ENCODE data around the gene TMPRSS6.
A peak's percentile ranks its signal among the peaks of the same experiment; 100 is the strongest.

The TMPRSS6 gene

DNA sequence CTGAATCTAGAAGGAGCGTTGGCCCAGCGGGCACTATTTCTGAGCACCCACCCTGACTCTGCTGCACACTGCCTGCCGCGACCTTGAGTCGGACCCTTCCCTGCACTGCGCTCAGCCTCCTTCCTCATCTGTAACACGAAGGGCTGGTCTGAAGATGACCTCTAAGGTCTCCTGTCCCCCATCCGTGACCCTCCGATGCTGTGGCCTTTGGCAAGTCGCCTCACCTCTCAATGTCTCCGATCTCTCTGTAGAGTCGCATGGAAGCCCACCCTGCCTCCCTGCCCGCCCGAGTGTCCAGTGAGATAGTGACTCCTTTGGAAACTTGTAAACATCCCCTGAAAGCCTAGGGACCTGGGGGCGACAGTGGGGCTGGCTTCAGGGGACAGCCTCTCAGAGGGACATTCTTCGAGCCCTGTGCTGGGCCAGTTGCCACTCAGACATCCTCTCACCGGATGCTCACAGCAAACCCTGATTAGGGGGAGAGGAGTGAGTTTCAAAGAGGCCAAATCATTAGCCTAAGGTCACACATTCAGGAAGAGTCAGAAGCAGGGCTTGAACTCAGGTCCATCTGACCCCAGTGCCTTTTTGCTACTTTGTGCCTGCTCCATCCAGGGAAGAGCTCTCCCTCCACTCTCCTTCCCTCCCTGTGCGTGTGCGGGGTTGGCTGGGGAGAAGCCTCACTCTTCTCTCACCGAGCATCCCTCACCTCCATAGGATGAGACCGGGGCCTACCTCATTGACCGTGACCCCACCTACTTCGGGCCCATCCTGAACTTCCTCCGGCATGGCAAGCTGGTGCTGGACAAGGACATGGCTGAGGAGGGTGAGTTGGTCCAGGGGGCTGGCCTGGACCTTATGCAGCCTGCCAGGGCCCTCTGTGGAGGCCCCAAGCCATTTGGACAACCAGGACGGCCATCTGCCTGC, 56.9 kb downstream of the TMPRSS6 start:
- no peak for DNase-seq (ENCODE audit: low read depth in 2 of 2)

DNA sequence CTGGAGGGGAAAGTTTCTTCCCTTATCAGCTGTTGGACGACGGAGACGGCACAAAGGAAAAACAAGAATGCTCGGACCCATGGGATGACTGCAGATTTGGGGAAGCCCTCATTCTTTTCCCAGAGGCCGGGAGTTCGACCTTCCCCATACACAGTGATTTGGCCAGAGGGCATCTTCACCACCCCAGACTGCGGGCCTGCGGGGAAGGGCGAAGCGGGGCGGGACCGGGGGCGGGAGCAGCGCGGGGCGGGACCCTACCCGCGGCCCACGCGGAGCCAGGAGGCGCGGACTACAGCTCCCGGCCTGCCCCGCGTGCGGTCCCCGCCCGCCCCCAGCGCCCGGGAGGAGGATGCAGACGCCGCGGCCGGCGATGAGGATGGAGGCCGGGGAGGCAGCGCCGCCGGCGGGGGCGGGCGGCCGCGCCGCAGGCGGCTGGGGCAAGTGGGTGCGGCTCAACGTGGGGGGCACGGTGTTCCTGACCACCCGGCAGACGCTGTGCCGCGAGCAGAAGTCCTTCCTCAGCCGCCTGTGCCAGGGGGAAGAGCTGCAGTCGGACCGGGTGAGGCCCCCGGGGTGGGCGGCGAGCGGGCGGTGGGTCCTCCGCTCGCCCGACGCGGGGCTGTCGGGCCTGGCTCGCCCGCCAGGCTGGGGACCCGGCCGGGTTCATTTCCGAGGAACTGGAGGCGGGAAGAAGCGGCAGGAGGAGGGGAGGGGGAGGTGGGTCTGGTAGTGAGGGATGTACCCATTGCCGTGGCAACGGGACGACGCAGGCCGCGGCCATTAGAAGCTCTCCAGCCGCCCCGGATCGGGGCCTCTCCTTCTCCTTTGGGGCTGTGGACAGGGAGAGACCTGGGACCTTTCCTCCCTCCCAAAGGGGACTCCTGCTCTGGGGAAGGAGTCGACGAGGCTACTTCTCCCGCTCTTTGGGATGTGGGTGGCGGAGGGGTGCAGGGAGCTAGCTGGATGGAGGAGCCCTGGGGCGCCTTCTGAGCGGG, 57.8 kb downstream of the TMPRSS6 start, which contains the start of gene KCTD17:
KCTD17 (plus strand) TSS at position 352 of the 995 bp plus-strand sequence; CDS start at position 371, 19 bp downstream.
- peak; percentile 53 to 73 for DNase-seq (ENCODE audit: low read depth in 2 of 2)

DNA sequence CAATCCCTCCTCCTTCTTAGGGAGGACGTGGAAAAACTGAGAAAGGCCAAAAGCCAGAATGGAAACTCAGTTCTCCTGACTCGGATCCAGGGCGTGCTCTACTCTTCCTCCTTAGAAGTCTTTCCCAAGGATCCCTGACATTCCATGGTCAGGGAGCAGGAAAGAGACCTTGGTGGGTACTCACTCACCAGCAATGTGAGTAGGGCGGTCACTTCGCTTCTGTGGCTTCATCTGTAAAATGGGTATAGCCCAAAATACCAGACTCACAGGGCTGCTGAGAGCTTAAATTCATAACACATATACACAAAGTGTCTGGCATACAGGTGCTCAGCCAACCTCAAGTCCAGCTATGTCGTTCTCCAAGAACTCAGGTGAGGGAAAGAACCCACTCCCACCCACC, 58.6 kb downstream of the TMPRSS6 start:
- DNase-seq (ENCODE audit: low read depth in 2 of 2): no peak

DNA sequence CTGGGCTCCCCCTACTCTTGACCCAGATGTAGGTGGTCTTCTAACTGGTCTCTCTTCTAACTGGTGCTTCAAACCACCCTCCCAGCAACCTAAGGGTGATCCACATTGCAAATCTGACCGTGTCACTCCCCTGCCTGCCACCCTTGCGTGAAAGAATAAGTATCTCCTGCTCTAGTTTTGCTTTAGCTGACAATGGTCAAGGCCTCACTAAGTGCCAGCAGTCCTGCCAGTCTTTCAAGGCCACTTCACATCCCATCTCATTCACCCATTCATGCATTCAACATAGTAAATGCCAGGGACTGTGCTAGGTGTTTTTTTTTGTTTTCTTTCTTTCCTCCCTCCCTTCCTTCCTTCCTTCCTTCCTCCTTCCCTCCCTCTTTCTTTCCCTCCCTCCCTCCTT, 60.3 kb downstream of the TMPRSS6 start:
- DNase-seq (ENCODE audit: low read depth in 2 of 2): no peak

DNA sequence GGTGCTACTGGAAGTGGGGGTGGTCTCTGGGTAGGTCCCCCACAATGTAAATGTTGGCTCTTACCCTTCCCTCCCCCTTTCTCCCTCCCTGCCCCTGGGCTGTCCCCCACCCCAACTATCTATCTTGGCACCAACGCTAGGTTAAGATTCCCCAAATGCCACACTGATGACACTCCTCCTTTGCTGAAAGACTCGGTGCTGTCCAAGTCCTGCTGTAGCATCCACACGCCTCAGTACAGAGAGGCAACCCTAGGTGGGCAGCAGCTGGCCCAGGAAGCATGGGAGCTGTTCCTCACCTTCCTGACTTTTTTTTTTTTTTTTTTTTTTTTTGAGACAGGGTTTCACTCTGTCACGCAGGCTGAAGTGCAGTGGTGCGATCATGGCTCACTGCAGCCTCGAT, 61.4 kb downstream of the TMPRSS6 start:
- no peak for DNase-seq (ENCODE audit: low read depth in 2 of 2)

DNA sequence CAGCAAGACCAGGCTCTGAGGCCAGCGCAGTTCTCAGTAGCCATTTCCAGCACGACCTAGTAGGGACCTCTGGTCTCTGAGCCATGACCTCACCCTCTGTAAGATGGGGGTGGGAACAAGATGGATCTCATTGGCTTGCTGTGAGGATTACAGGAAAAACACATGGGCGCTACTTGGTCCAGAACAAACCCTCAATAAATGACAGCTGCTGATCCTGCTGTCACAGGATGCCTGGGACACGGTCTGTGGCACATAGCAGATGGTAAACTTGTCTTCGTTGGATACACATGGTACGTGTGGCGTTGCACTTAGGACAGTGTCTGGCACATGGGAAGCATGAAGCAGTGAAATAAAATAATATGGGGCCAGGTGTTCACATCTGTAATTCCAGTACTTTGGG, 62.5 kb downstream of the TMPRSS6 start:
- DNase-seq (ENCODE audit: low read depth in 2 of 2): no peak

DNA sequence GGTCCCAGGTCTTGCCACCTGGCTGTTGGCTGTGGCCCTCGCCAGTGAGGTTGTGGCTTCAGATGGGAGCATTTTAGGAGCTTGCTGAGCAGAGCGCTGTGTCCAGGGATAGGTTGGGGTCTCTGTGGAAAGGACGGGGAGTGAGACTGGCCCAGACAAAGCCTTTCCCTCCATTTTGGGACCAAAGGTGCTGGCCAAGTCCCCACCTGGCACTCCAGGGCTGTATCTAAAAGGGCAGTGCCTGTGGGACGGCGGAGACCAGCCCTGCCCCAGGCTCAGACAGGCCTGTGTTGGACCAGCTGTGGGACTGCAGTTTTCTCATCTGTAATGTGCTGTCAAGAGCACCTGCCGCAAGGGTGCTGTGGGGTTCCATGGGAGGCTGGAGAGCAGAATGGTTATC, 62.9 kb downstream of the TMPRSS6 start:
- no peak for DNase-seq (ENCODE audit: low read depth in 2 of 2)

DNA sequence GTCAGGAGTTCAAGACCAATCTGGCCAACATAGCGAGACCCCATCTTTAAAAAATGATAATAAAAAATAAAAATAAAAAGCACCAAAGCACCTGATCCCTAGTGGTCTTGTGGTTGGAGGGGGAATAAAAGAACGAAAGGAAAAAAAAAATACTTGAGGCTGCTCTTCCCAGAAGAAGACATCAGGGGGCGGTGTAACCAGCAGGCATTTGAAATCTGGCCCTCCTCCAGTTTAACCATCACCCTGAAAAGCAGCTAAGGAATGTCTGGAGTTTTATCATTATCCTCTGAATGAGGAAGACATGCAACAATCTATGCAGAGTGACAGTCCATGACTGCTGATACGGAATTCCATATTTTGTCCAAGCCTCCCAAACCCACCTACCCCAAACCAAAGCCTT, 63.6 kb downstream of the TMPRSS6 start:
- DNase-seq (ENCODE audit: low read depth in 2 of 2): no peak

DNA sequence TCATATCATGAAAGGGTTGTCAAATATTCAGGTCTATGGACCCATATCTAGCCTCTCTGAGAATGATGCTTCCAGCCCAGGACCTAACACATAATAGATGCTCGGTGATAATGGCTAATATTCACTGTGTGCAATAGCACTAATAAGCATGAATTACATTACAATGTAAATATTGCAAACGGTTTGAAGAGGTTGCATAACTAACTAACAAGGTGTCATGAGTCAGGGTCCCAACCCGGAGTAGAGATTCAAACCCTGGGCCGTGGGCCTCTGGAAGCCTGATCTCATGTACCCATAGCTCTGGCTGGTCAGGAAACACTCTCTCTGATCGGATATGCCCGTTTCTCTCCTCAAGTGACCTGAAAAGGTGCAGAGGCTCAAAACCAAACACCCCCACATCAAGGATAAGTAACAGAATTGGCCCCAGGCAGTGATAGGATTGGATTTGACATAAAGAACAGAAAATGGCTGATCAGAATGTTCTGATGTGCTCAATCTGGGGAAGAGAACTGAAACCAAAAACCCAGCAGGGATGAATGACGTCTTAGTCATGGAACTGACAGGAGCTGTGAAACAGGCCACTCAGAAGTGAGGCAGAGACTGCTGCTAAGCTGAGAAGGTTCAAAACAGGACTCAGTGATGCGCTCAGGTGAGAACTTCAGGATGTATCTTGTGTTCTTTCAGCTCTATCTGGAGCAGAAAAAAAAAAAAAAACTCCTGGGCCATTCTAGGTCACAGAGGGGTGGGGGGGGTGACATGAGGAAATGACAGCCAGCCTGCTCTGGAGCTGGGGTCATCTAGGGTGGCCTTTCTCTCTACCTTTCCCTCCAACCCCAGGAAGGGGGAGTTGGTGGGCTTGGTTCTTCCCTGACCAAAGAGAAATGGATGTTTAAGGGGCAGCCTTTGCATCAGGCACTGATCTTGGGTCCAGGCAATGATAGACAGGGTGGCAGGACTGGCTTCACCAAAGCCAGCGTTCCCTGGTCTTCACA, 64.6 kb downstream of the TMPRSS6 start:
- peak in 1 of 2 donors; percentile 28 for DNase-seq (ENCODE audit: low read depth in 2 of 2)

DNA sequence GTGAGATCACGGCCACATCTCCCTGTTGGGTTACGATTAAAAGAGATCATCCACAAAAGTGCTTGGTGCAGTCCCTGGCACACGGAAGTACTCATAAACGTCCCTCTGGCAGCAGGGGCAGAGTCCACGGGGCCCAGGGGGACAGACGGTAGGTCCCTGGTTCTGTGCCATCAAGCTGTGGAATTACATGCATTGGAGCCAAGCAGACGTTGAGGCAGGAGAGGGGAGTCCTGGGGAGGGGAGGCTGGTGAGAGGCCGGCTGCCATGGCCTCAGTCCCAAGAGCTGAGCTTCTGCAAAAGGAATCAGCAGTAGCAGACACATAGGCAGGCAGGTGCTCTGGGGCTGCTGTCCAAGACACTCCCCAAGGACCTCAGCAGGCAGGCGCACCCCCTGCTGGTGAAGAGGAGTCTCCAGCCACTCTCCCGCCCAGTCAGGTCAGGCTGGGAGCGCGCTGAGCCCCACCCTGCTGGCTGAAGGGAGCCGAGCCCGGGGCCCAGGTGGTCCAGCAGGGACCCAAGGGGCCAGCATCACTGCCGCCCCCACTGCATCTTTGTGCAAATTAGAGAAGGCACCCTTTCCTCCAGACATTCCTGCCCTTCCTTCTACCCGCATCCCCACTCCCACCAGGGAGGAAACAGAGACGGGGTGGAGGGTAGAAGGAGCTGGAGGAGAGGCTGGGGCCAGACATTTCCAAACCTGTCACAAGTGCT, 65.5 kb downstream of the TMPRSS6 start:
- DNase-seq (ENCODE audit: low read depth in 2 of 2): peak in 1 of 2 donors; percentile 53

DNA sequence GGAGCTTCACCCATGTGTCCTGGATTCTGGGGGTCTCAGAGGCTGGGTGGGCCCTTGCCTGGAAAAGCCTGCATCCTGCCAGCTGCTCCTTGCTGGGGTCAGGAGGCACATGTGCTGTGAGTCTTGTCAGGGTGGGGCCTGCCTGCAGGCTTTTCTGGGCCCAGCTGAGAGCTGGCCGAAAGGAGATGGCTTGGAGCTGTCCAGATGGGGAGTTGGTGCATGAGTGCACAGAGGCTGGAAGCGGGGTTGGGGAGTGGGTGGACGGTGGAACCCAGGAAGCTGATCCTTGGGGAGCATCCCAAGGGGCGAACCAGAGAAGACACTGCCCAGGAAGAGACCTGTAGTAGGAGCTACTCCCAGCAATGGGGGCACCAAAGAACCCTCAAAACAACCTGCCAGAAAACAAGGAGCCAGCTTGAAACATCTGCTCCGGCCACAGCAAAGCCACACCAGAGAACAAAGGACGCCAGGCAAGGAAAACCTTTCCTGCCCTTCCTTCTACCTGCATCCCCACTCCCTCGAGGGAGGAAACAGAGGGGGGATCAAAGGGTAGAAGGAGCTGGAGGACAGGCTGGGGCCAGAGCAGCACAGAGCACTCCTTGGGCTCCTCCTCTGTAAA, 66.2 kb downstream of the TMPRSS6 start:
- DNase-seq (ENCODE audit: low read depth in 2 of 2): no peak

DNA sequence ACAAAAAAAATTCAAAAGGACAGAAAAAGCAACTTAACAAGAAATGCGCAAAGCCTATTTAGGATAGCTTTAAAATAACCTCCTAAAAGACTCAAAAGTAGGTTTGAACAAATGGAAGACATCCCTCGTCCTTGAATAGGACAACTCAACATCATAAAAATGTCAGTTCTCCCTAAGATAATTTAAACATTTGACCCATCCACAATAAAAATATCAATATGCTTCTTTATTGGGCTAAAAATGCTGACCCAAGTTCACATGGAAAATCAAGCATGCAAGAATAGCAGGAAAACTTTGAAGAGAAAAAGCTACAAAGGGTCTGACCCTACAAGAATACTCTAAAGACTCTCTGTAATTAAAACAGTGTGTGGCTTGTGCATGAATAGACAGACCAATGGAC, 70.0 kb downstream of the TMPRSS6 start:
- DNase-seq (ENCODE audit: low read depth in 2 of 2): no peak

DNA sequence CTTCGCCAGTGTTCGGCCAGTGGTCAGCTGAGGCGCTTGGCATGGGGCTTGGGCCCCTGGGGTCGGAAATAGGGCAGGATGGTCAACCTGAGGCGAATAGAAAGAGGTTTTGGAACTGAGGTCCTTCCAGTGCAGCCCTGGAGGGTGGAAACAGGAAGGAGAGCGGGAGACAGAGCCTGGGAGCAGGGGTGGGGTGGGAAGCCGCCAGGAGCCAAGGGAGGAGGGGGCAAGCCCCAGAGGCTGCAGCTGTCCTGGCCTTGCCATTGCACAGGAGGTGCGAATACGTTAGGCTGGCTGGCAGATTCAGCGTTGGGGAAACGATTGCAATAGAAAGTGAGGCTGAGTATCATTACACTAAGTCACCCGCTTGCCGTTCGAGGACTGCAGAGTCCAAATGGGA, 71.8 kb downstream of the TMPRSS6 start:
- no peak for DNase-seq (ENCODE audit: low read depth in 2 of 2)

DNA sequence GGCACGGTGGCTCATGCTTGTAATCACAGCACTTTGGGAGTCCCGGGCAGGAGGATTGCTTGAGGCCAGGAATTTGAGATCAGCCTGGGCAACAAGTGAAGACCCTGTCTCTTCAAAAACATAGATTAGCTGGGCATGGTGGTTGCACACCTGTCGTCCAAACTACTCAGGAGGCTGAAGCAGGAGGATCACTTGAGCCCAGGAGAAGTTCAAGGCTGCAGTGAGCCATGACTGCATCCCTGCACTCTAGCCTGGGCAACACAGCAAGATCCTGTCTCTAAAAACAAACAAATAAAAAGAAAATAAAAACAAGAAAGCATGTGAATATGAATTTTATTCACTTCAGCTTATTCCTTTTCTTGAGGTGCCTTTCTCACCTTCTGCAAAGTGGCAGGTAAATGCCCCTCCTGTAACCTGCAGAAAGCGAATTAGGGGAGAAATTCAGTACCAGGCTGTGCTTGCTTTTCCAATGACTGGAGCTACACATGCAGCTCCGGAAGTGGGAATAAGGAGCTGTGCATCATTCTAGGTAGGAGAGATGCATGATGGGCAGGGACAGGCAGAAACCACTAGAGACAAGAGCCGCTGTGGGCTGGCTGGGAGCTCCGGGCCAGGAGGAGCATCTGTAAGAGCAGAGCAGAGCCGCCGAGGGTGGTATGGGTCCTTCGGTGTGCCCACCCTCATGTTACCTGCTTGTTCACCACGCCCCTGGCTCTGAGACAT, 72.7 kb downstream of the TMPRSS6 start:
- DNase-seq (ENCODE audit: low read depth in 2 of 2): no peak

DNA sequence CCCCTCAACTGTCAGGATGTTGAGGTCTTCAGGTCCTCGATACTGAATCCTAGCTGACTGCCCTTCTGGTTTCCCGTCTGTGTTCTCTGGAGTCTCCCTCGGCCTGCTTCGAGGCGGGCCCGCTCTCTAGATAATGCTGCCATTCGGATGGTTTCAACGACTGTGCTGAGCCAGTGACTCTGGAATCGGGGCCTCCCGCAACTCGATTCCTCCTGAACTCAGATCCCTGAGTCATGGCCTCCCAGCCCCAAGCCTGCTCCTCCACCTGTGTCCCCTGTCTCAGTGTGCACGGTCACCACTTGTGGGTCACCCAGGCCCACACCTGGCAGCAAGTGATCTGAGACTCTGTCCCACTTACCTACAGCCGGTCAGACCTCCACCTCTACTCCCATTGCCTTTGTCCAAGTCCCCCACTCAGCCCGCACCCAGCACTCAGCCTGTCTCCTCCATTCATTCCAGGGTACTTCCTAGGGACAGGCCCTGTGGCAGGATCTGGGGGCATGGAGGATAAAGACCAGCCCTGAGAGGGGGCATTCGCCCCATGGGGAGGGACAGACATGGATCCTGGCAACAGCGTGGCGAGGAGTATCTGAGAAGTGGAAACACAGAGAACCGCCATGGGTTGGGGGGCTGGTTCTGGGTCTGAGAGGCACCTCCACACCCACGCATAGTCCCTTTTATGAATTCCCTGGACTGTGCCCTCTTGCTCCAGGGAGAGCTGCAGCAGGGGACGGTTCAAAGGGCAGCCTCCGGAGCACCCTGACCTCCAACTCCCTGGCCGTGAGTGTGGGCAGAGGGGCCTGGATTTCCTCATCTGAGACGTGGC, 75.7 kb downstream of the TMPRSS6 start:
- DNase-seq (ENCODE audit: low read depth in 2 of 2): no peak

DNA sequence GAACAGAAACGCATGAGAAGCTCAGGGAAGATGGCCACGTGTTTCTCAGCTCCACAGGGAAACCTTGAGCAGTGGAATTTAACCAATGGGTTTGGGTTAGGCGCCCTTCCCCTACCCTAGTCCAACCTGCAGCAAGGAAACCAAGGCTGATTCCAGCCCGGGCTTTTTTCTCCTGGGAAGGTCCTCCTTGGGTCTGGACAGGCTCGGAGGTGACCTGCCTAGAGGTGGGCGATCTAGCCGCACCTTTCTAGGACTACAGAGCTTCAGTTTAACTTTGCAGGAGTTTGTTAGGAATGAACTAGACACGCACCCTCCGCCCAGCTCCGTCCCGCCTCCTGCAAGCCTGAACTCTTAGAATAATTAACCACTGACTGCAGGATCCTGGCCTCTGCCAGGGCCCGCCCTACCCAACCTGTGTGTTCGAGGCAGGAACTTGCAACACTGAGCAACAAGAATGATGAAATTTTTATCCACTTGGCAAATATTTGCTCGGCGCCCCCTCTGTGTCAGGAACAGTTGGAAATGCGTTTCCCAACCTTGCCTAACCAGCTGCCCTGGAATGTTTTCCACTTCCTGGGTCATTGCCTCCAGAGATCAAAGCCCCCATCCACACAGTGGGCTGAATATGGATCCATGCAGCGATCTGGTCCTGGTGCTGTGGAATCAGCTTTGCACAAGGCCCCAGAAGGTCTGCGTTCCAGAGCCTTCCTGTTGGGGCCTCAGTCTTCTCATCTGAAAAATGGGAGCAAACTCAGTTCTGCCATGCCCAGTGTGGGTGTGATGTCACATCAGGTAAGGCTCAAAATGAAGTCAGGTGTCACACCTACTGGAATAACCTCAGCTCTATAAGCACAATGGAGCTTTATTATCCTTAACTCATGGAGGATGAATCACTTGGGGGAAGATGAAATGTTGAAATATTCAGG, 76.7 kb downstream of the TMPRSS6 start:
- no peak for DNase-seq (ENCODE audit: low read depth in 2 of 2)

DNA sequence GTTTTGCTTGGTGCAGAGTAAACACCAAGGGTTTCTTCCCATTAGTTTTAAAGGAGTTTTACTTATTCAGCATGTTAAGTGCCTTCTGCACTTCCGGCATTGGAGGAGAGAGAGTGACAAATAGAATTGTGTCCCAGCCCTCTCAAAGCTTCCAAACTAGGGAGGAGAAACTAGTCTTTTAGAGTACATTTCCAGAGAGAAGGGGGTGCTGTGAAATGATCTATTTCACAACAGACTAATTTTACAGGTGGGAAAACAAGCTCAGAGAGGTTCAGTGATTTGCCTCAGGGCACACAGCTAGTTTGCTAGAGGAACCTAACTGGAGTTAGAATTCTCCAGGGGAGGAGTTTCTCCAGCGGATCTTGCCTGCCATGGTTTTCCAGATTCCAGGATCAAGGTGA, 77.4 kb downstream of the TMPRSS6 start:
- DNase-seq (ENCODE audit: low read depth in 2 of 2): no peak
